Measurements from ENCODE around the gene NSUN2. TPM values are rescaled to one million over a fixed set of nuclear protein-coding genes. Genes with fewer than 3 reads are reported as not detected.
"Not testable (repeated sequence)": the region's sequence is repeated elsewhere in the genome, so short reads cannot be mapped to it uniquely, and the experiment has no call there.

Gene NSUN2
- total RNA-seq, 4 donors from 2014 or later = 29.9 to 77.1 (median 51.7) TPM

- peaks cover 0 to 13% (median 6%) of the 10 kb centered on the region in 4 donors for H3K36me3 ChIP-seq
- 95 to 96% methylated on average over 5 to 8 of the region's 8 CpGs for WGBS, 2 donors (ENCODE audit: low coverage in 1 of 2)
- no peaks in the 10 kb centered on the region for H3K27me3 ChIP-seq
Measured at GRCh38 chr5:6655432-6655831, 22.6 kb upstream of the NSUN2 start.

GRCh38 chr5:6652025-6652424 lies 19.2 kb upstream of the NSUN2 start:
- TF ChIP-seq EP300 (IDR thresholded peaks at IDR 0.05; ENCODE audit: low read depth) (no peak), POLR2A (IDR thresholded peaks at IDR 0.05) (no peak), POLR2AphosphoS5 (IDR thresholded peaks at IDR 0.05) (no peak), CTCF (IDR thresholded peaks at IDR 0.05) (no peak)

More at GRCh38 chr5:6655432-6655831, 22.6 kb upstream of the NSUN2 start:
- in situ Hi-C loops (cut with MboI; ENCODE audit: low pct_ligation_motif_present in 1 of 4, low pct_unique_long_range_greater_than_20kb in 1 of 4, low sequenced_read_pairs in 3 of 4) (no loop called here), intact Hi-C loops (cut with DNase I; ENCODE audit: low total_unique reads) (no loop called here)
- Histone ChIP-seq H3K4me3 (no peak overlapping the region), H3K27ac (no peak overlapping the region), H3K9me3 (peaks cover 5 to 7% of the 10 kb centered on the region in 2 donors), H3K4me1 (no peaks in the 10 kb centered on the region)
- TF ChIP-seq EP300 (IDR thresholded peaks at IDR 0.05; ENCODE audit: low read depth) (no peak), POLR2A (IDR thresholded peaks at IDR 0.05) (no peak), CTCF (IDR thresholded peaks at IDR 0.05) (no peak), POLR2AphosphoS5 (IDR thresholded peaks at IDR 0.05) (no peak)
- no peak for DNase-seq

GRCh38 chr5:6649681-6650080 lies 16.8 kb upstream of the NSUN2 start:
- TF ChIP-seq POLR2A (IDR thresholded peaks at IDR 0.05) = no peak
- TF ChIP-seq EP300 (IDR thresholded peaks at IDR 0.05; ENCODE audit: low read depth) = no peak
- no peak for TF ChIP-seq CTCF (IDR thresholded peaks at IDR 0.05)
- TF ChIP-seq POLR2AphosphoS5 (IDR thresholded peaks at IDR 0.05) = no peak
- no peaks in the 10 kb centered on the region for H3K36me3 ChIP-seq
- no peak overlapping the region for H3K27ac ChIP-seq
- H3K27me3 ChIP-seq = no peaks in the 10 kb centered on the region
- no peaks in the 10 kb centered on the region for H3K9me3 ChIP-seq
- H3K4me3 ChIP-seq = no peak overlapping the region
- no peaks in the 10 kb centered on the region for H3K4me1 ChIP-seq
- DNase-seq = no peak
- intact Hi-C loops (cut with DNase I; ENCODE audit: low total_unique reads) (no loop called here), in situ Hi-C loops (cut with MboI; ENCODE audit: low pct_ligation_motif_present in 1 of 4, low pct_unique_long_range_greater_than_20kb in 1 of 4, low sequenced_read_pairs in 3 of 4) (loop anchor here in 1 of 4 donors (25.0 kb wide), 1 partner anchor 88 kb away; no protein-coding TSS in a partner anchor)
- WGBS, 2 donors (ENCODE audit: low coverage in 1 of 2) = 89 to 97% methylated on average over 5 to 9 of the region's 9 CpGs

More at GRCh38 chr5:6652025-6652424, 19.2 kb upstream of the NSUN2 start:
- DNase-seq = peak; percentile 18
- 81 to 96% methylated on average over 4 to 6 of the region's 6 CpGs for WGBS, 2 donors (ENCODE audit: low coverage in 1 of 2)
- in situ Hi-C loops (cut with MboI; ENCODE audit: low pct_ligation_motif_present in 1 of 4, low pct_unique_long_range_greater_than_20kb in 1 of 4, low sequenced_read_pairs in 3 of 4) = no loop called here
- intact Hi-C loops (cut with DNase I; ENCODE audit: low total_unique reads) = no loop called here
- Histone ChIP-seq H3K9me3 (peaks cover 5 to 7% of the 10 kb centered on the region in 2 donors), H3K27ac (no peak overlapping the region), H3K4me1 (no peaks in the 10 kb centered on the region), H3K27me3 (no peaks in the 10 kb centered on the region), H3K36me3 (peaks cover 0 to 12% (median 3%) of the 10 kb centered on the region in 4 donors), H3K4me3 (no peak overlapping the region)

DNA sequence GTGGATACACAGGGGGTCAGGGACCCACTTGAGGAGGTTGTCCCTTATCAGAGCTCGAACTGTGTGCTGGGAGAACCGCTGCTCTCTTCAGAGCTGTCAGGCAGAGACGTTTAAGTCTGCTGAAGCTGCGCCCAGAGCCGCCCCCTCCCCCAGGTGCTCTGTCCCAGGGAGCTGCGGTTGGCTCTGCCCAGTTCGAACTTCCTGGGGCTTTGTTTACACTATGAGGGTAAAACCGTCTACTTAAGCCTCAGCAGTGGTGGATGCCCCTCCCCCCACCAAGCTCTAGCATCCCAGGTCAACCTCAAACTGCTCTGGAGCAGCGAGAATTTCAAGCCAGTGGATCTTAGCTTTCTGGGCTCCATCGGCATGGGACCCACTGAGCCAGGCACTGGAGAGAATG lies 16.3 kb upstream of the NSUN2 start:
- no peaks in the 10 kb centered on the region for H3K36me3 ChIP-seq
- TF ChIP-seq POLR2AphosphoS5 (IDR thresholded peaks at IDR 0.05) = no peak
- TF ChIP-seq CTCF (IDR thresholded peaks at IDR 0.05) = no peak
- no peak for TF ChIP-seq EP300 (IDR thresholded peaks at IDR 0.05; ENCODE audit: low read depth)
- no peak for TF ChIP-seq POLR2A (IDR thresholded peaks at IDR 0.05)
- no peaks in the 10 kb centered on the region for H3K4me1 ChIP-seq
- intact Hi-C loops (cut with DNase I; ENCODE audit: low total_unique reads) (no loop called here), in situ Hi-C loops (cut with MboI; ENCODE audit: low pct_ligation_motif_present in 1 of 4, low pct_unique_long_range_greater_than_20kb in 1 of 4, low sequenced_read_pairs in 3 of 4) (loop anchor here in 1 of 4 donors (25.0 kb wide), 1 partner anchor 88 kb away; no protein-coding TSS in a partner anchor)
- H3K27me3 ChIP-seq = no peaks in the 10 kb centered on the region
- H3K9me3 ChIP-seq = no peaks in the 10 kb centered on the region
- no peak overlapping the region for H3K4me3 ChIP-seq
- 91% methylated on average over 10 of the region's 10 CpGs; no CpG with 5 or more reads in 1 of the 2 donors for WGBS, 2 donors (ENCODE audit: low coverage in 1 of 2)
- DNase-seq = no peak
- H3K27ac ChIP-seq = no peak overlapping the region

DNA sequence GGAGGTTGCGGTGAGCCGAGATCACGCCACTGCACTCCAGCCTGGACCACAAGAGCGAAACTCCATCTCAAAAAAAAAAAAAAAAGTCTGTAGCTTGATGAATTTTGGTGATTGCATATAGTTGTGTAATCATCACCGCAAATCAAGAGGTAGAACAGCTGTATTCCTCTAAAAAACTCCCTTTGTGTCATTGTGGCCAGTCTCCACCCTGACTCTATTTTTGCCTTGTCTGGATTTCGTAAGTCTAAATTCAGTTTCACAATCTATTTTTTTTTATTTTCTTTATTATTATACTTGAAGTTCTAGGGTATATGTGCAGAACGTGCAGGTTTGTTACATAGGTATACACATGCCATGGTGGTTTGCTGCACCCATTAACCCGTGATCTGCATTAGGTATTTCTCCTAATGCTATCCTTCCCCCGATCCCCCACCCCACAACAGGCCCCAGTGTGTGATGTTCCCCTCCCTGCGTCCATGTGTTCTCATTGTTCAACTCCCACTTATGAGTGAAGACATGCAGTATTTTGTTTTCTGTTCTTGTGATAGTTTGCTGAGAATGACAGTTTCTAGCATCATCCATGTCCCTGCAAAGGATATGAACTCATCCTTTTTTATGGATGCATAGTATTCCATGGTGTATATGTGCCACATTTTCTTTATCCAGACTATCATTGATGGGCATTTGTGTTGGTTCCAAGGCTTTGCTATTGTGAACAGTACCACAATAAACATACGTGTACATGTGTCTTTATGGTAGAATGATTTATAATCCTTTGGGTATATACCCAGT lies 12.9 kb upstream of the NSUN2 start:
- H3K27ac ChIP-seq; H3K9me3 ChIP-seq; H3K36me3 ChIP-seq; DNase-seq; H3K4me3 ChIP-seq; H3K27me3 ChIP-seq; intact Hi-C loops (cut with DNase I; ENCODE audit: low total_unique reads); H3K4me1 ChIP-seq: not testable (repeated sequence)
- in situ Hi-C loops (cut with MboI; ENCODE audit: low pct_ligation_motif_present in 1 of 4, low pct_unique_long_range_greater_than_20kb in 1 of 4, low sequenced_read_pairs in 3 of 4) = loop anchor here in 1 of 4 donors (25.0 kb wide), 1 partner anchor 92 kb away; no protein-coding TSS in a partner anchor
- 92 to 94% methylated on average over 9 to 11 of the region's 11 CpGs for WGBS, 2 donors (ENCODE audit: low coverage in 1 of 2)

Measured in transverse colon (tissue), 4 donors.